ENCODE measurements around the gene RB1. TPM values are rescaled to one million over a fixed set of nuclear protein-coding genes. Genes with fewer than 3 reads are reported as not detected.

RB1 gene
- total RNA-seq, 1 donor from 2014 or later = 35.4 TPM

GRCh38 chr13:48530833-48531232 is 227.3 kb downstream of the RB1 start:
- TF ChIP-seq, protein P1, sequence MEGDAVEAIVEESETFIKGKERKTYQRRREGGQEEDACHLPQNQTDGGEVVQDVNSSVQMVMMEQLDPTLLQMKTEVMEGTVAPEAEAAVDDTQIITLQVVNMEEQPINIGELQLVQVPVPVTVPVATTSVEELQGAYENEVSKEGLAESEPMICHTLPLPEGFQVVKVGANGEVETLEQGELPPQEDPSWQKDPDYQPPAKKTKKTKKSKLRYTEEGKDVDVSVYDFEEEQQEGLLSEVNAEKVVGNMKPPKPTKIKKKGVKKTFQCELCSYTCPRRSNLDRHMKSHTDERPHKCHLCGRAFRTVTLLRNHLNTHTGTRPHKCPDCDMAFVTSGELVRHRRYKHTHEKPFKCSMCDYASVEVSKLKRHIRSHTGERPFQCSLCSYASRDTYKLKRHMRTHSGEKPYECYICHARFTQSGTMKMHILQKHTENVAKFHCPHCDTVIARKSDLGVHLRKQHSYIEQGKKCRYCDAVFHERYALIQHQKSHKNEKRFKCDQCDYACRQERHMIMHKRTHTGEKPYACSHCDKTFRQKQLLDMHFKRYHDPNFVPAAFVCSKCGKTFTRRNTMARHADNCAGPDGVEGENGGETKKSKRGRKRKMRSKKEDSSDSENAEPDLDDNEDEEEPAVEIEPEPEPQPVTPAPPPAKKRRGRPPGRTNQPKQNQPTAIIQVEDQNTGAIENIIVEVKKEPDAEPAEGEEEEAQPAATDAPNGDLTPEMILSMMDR (conservative IDR thresholded peaks at IDR 0.05; ENCODE audit: low read depth, low read length) = no peak
- no peak for DNase-seq (ENCODE audit: low read depth)
- no peak overlapping the region for H3K4me3 ChIP-seq (ENCODE audit: low read depth, low read length)

Other genes with a start within 250 kb of the RB1 start
- 28.1 and 30.0 TPM in 2 replicates for gene MED4, start 208.6 kb upstream of the RB1 start, total RNA-seq
- gene ITM2B, start 70.5 kb upstream of the RB1 start, total RNA-seq = 177 and 403 TPM in 2 replicates
- gene LPAR6, start 109.4 kb downstream of the RB1 start, total RNA-seq = 2.1 and 2.4 TPM in 2 replicates
- gene RCBTB2, start 229.3 kb downstream of the RB1 start, total RNA-seq = 2.9 and 3.5 TPM in 2 replicates

Data from epithelial cell of proximal tubule (primary cell).